Stimulated activated CD4-positive, alpha-beta T cell treated with anti-CD3 and anti-CD28 coated beads, Interleukin-15, amount 100 ng/mL, for 1 hour (primary cell): ENCODE results near the gene CC2D2A.
A peak's percentile ranks its signal among the peaks of the same experiment; 100 is the strongest.

Source experiments
- DNase-seq, 2 donors: peaks; one replicate each; pipeline ENCODE4 v3.0.0-alpha.2; 2020; ENCODE audit warnings: low read depth in 1 of 2, low spot score in 1 of 2

The CC2D2A gene

DNA sequence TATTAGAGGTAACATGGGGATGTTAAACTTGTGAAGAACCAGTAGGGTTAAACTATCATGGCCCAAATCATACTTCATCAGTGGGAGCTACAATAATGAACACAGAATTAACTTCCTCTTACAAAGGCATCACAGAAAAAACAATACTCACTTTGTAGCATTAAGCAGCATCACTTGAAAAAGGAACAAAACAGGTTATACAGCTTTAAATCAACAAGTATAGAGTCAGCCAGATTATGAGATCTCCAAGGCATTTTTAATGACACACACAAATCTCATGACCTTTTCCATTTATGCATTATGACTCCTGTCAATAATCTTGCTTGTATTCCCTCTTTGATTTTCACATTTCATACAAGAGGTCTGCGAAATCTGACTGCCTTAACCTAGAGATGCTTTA lies 167.1 kb downstream of the CC2D2A start:
- DNase-seq: no peak

DNA sequence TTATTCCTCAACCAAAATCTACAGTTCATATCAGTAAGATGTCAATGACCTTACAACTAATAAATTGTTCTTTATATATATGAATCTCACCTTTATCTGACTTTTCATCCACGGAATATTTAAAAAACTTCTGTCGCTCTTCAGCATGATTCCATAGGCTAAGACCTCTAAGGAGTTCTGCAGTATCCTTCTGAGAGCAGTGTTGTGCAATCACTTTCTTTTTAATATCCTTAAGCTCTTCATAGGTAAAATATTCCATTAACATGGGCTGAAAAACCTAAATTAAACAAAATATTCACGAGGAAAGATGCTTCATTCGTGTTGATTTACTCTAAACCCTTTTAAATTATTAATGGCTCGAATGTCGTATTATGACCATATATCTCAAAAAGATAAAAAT lies 168.7 kb downstream of the CC2D2A start:
- no peak for DNase-seq

DNA sequence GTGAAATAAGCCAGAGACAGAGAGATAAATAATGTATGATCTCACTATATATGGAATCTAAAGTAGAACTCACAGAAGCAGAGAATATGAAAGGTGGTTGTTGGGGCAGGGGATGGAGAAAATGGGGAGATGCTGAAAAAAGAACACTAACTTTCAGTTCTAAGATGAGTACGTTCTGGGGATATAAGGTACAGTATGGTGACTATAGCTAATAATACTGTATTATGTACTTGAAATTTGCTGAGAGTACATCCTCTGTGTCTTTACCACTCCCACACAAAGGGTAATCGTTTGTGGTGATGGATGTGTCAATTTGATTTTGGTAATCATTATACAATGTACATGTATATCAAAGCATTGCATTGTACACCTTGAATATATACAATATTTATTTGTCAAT lies 178.9 kb downstream of the CC2D2A start:
- DNase-seq: no peak

DNA sequence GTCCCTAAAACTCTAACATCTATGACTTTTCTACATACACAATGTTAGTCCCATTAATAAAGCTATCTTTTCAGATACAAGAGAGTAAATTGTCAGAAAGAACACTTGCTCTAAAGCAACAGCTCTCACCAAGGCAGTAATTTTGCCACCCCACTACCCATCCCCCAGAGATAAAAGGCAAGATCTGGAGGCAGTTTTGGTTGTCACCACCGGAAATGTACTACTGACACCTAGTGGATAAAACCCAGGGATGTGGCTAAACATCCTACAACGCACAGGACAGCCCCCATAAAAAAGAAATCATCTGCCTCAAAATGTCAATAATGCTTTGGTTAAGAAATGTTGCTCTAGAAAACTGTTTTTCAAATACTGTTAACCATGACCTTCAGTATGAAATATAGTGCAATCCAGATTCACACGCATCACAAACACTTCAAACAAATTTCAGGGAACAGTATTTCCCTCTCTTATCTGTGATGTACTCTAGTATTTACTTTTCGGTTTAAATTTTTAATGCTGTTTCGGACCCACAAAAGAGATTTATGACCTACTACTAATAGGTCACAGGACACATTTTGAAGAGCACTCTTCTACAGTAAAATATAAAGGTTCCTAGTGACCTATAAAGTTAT lies 180.3 kb downstream of the CC2D2A start:
- DNase-seq: peak in 1 of 2 donors; percentile 26
